WTC11 (cell line): Measurements from ENCODE around the gene ANAPC4. TPM values are rescaled to one million over a fixed set of nuclear protein-coding genes. Genes with fewer than 3 reads are reported as not detected.

Experiments used
- ATAC-seq: fragments of 200-7000 bp; cut with Tn5 transposase; 2 replicates; pipeline ENCODE4 v1.10.0; 2021; ENCODE audit warnings: mild to moderate bottlenecking, moderate library complexity
- CTCF ChIA-PET: fragments of 300-600 bp; sonication (Branson Sonifier 250); formaldehyde crosslinking; loops from one replicate; lab custom pipeline; 2021; ENCODE audit warnings: antibody characterized with exemption; lab: Charles Lee
- POLR2A ChIA-PET: fragments of 350-600 bp; sonication (Branson Sonifier 250); formaldehyde crosslinking; loops from one replicate; lab custom pipeline; 2021; ENCODE audit warnings: antibody characterized with exemption; lab: Charles Lee
- DNase-seq: peaks from one replicate; pipeline ENCODE4 v3.0.0; 2021; ENCODE audit warnings: low spot score
- H3K27ac Mint-ChIP-seq: 2 replicates; pipeline ENCODE4 v1.8.0; 2021; ENCODE audit warnings: mixed read lengths
- H3K27me3 Mint-ChIP-seq: 2 replicates; pipeline ENCODE4 v1.8.0; 2021; ENCODE audit warnings: low read depth, mild to moderate bottlenecking, moderate library complexity, mixed read lengths
- H3K36me3 Mint-ChIP-seq: 2 replicates; pipeline ENCODE4 v1.8.0; 2021; ENCODE audit warnings: mixed read lengths
- H3K4me1 Mint-ChIP-seq: 2 replicates; pipeline ENCODE4 v1.8.0; 2022; ENCODE audit warnings: mixed read lengths
- H3K4me3 Mint-ChIP-seq: 2 replicates; pipeline ENCODE4 v1.8.0; 2021; ENCODE audit warnings: mild to moderate bottlenecking, moderate library complexity, mixed read lengths
- H3K9me3 Mint-ChIP-seq: 2 replicates; pipeline ENCODE4 v1.8.0; 2021; ENCODE audit warnings: mixed read lengths
- ATF2 ChIP-seq: sonication (generic); formaldehyde crosslinking; IDR thresholded peaks from 2 replicates; pipeline ENCODE4 v1.8.1; 2022; ENCODE audit warnings: low read depth, missing genetic modification reagents, borderline replicate concordance
- CBFB ChIP-seq: sonication (generic); formaldehyde crosslinking; IDR thresholded peaks from 2 replicates; pipeline ENCODE4 v1.8.1; 2022; ENCODE audit warnings: mild to moderate bottlenecking, low read depth, missing genetic modification reagents
- ELF4 ChIP-seq: sonication (generic); formaldehyde crosslinking; IDR thresholded peaks from 2 replicates; pipeline ENCODE4 v1.8.1; 2022; ENCODE audit warnings: low read depth, mild to moderate bottlenecking, moderate library complexity, missing genetic modification reagents
- FOXP1 ChIP-seq: sonication (generic); formaldehyde crosslinking; IDR thresholded peaks from 2 replicates; pipeline ENCODE4 v1.8.0; 2022; ENCODE audit warnings: missing genetic modification reagents, mild to moderate bottlenecking, moderate library complexity, borderline replicate concordance
- IRF2 ChIP-seq: sonication (generic); formaldehyde crosslinking; IDR thresholded peaks from 2 replicates; pipeline ENCODE4 v1.8.0; 2022; ENCODE audit warnings: low read depth, missing genetic modification reagents, borderline replicate concordance
- KAT7 ChIP-seq: sonication (generic); formaldehyde crosslinking; IDR thresholded peaks from 2 replicates; pipeline ENCODE4 v1.8.1; 2023; ENCODE audit warnings: missing genetic modification reagents, mild to moderate bottlenecking, borderline replicate concordance
- NR3C1 ChIP-seq: sonication (generic); formaldehyde crosslinking; conservative IDR thresholded peaks from 2 replicates; pipeline ENCODE4 v1.8.1; 2023; ENCODE audit warnings: low read depth, mild to moderate bottlenecking, missing genetic modification reagents
- OVOL2 ChIP-seq: fragments of 250-450 bp; sonication (Bioruptor Pico); IDR thresholded peaks from 2 replicates; pipeline ENCODE4 v1.9.0; 2021; ENCODE audit warnings: mild to moderate bottlenecking, borderline replicate concordance
- PRDM15 ChIP-seq: sonication (generic); formaldehyde crosslinking; IDR thresholded peaks from 2 replicates; pipeline ENCODE4 v1.8.0; 2022; ENCODE audit warnings: missing genetic modification reagents
- PREB ChIP-seq: sonication (generic); formaldehyde crosslinking; IDR thresholded peaks from 2 replicates; pipeline ENCODE4 v1.8.1; 2022; ENCODE audit warnings: mild to moderate bottlenecking, missing genetic modification reagents, moderate library complexity, borderline replicate concordance
- SMAD3 ChIP-seq: sonication (generic); formaldehyde crosslinking; IDR thresholded peaks from 2 replicates; pipeline ENCODE4 v1.8.0; 2022; ENCODE audit warnings: missing genetic modification reagents, mild to moderate bottlenecking, borderline replicate concordance
- STAT6 ChIP-seq: sonication (generic); formaldehyde crosslinking; conservative IDR thresholded peaks from 2 replicates; pipeline ENCODE4 v1.8.1; 2023; ENCODE audit warnings: mild to moderate bottlenecking, low read depth, missing genetic modification reagents, moderate library complexity
- TCF7 ChIP-seq: sonication (generic); formaldehyde crosslinking; IDR thresholded peaks from 2 replicates; pipeline ENCODE4 v1.8.0; 2022; ENCODE audit warnings: mild to moderate bottlenecking, low read depth, missing genetic modification reagents, moderate library complexity
- USF1 ChIP-seq: sonication (generic); formaldehyde crosslinking; IDR thresholded peaks from 2 replicates; pipeline ENCODE4 v1.8.0; 2022; ENCODE audit warnings: mild to moderate bottlenecking, missing genetic modification reagents
- ZNF281 ChIP-seq: sonication (generic); formaldehyde crosslinking; IDR thresholded peaks from 2 replicates; pipeline ENCODE4 v1.8.0; 2023; ENCODE audit warnings: mild to moderate bottlenecking, missing genetic modification reagents
- ZNF423 ChIP-seq: fragments of 250-450 bp; sonication (Bioruptor Pico); IDR thresholded peaks from 2 replicates; pipeline ENCODE4 v2.1.2; 2022; ENCODE audit warnings: mild to moderate bottlenecking, moderate library complexity
- total RNA-seq: library from RNA; stranded (reverse); gene quantifications from 3 replicates; pipeline ENCODE4 v1.2.3, GENCODE V29; 2021

The ANAPC4 gene
- total RNA-seq, 1 experiment from 2014 or later, result 40.5 TPM

GRCh38 chr4:25417014-25417413 is 40.0 kb downstream of the ANAPC4 start:
- Mint-ChIP-seq H3K27me3 (no peaks in the 10 kb centered on the region), H3K36me3 (peaks cover 42% of the 10 kb centered on the region), H3K9me3 (no peaks in the 10 kb centered on the region), H3K4me3 (no peak overlapping the region), H3K27ac (no peak overlapping the region), H3K4me1 (no peaks in the 10 kb centered on the region)
- ChIA-PET CTCF (no interaction called here), POLR2A (no interaction called here)
- no peak for ATAC-seq
- no peak for DNase-seq
- TF ChIP-seq STAT6 (CRISPR knock-in tag), result no peak
- no peak for TF ChIP-seq PREB (CRISPR knock-in tag)
- no peak for TF ChIP-seq PRDM15 (CRISPR knock-in tag)
- no peak for TF ChIP-seq KAT7 (CRISPR knock-in tag)
- TF ChIP-seq SMAD3 (CRISPR knock-in tag), result no peak
- TF ChIP-seq ZNF423 (CRISPR knock-in tag), result no peak
- no peak for TF ChIP-seq CBFB
- no peak for TF ChIP-seq ZNF281 (CRISPR knock-in tag)
- no peak for TF ChIP-seq FOXP1 (CRISPR knock-in tag)
- TF ChIP-seq IRF2 (CRISPR knock-in tag), result no peak
- TF ChIP-seq USF1 (CRISPR knock-in tag), result no peak
- no peak for TF ChIP-seq ATF2
- TF ChIP-seq NR3C1 (CRISPR knock-in tag), result no peak
- no peak for TF ChIP-seq TCF7 (CRISPR knock-in tag)
- no peak for TF ChIP-seq ELF4 (CRISPR knock-in tag)
- no peak for TF ChIP-seq OVOL2
